NK-92 (cell line): Measurements from ENCODE around the gene F12.

Source experiments
- DNase-seq: peaks from one replicate; lab custom pipeline; 2025; ENCODE audit not compliant: unreplicated experiment; lab: John Stamatoyannopoulos, UW

F12 gene

DNA sequence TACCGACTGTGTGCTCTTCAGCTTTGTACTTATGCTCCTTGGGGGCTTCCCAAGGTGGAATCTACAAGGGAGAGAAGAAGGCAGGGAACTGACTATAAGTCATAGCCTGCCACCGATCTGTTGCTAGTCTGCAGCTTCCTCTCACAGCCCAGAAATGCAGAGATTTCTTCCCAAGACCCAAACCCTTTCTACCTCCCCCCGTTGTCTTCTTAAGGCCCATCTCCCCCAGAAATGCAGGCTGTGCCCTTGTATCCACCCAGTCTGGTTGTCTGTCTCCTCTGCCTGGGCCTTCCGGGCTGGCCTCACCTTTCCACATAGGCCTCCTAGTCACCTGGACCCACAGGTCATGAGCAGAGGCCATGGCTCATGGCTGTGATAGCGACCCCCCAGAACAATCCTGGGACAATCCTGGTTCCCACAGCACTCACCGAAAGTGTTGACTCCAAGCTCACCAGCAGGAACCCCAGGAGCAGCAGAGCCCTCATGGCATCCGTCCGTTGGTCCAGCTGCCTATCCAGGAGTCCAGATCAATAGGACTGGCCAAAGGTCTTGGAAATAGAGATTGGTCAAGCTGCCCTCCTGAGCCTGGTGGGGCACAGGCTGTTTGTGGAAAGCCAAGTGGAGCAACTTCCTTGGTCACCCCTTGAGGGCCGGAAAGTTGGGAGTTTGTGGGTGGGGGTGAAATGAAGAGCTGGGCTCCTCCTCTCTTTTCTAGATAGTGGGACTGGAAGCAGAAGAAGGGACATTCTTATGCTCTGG lies at the start of gene F12:
F12 (minus strand) TSS at position 522 of the 759 bp plus-strand sequence; CDS start at position 485, 37 bp downstream.
- no peak for DNase-seq

DNA sequence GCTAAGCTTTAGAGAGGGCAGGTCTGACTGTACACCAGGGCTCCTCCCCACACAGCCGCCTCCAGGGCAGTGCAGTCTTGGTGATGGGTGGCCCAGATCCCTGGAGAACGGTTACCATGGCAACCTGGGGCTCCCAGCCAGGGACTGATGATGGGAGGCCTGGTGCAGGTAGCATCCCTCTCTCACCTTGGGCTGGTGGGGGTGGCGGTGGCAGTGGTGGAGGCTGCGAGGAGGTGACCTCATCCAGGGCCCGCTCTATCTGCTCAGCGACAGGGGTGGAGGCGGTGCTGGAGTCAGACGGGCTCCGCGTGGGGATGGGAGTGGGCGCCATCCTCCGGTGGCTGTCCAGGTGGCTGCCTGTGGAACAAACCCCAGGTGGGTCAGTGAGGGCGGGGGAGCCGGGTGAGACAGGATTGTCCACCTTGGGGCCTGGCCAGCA lies 49.6 kb upstream of the F12 start:
- no peak for DNase-seq

DNA sequence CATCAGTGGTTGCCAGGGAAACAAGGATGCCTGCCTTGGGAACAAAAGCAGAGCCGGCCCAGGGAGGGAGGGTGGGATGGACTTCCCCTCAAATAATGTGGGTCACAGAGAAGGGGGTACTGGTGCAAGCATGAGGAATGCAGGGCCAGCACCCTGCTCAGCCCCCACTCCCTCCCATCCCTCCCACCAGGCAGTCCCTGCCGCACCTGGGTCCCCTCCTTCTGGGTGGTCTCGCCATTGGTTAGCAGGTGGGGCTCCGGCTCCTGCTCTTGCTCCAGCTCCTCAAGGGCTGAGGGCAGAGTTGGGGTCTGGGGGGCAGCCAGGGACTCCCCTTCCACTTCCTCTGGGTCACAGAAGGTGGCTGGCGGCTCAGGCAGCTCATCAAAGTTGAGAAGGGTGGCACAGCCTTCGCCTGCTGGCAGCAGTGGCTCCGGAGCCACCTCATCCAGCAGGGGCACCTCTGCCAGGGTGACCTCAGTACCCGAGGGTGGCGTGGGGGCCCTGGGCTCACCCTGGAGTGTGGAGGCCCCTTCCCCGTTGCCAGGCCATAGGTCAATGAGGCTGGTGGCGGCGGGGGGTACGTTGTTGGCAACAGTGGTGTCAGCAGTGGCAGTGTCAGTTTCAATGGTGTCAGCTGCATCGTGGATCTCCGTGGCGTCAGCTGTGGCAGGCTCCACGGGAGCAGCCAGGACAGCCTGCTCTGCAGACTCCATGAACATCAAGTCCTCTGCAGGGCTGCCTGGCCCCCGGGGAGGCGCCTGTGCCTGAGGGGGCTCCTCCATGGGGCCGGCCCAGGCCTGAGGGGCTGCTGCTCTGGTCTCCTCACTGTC lies 48.7 kb upstream of the F12 start:
- no peak for DNase-seq

DNA sequence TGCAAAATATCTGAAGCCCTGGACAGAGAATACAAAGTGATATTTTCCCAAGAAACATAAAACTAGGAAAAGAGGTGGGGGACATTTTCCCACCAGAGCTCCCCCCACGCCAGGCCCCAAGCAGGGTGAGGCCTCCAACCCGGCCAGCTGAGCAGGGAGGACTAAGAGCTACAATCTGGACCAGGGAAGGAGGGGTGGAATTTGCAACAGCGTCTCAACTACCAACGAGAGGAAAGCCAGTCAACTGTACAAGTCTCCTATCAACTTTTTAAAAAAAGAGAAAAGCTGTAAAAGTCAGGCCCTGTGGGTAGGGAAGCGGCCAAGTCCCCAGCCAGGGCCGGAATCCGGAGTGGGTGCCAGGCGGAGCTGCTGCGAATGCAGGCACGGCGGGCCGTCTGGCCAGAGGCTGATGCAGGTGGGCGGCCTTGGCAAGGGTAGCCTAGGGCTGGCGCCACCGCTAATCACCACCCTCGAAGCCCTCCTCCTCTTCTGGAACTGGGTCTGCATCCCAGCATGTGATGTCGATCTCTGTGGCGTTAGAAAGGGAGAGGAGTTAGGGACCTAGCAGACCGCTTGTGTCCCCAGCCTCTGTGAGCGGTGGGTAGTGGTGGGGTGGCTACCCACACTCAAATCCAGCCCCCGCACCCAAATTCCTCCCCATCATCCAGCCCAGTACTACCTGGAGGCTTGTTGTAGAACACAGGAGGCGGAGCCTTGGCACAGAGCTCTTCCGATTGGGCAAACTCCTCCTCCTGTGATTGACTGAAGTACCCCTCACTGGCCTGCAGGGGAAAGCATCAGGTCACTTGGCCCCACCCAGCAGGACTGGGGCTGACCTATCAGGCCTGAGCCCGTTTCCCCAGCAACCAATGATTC lies 47.9 kb upstream of the F12 start:
- no peak for DNase-seq

DNA sequence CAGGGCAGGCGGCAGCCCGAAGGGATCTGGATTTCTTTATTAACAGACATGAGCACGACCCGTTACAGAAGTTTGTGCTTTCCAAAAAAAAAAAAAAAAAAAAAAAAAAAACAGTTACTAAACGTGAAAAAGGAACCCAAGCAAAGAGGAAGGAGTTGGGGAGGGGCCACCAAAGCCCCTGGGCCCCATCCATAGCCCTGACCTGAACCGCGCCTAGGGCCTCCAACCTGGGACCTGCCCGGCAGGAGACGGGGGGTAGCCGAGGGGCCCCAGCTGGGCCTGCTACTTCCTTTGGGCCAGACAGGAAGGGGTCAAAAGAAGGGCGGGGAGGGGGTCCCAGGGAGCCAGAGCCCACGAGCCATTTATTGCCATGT lies 47.2 kb upstream of the F12 start:
- no peak for DNase-seq

DNA sequence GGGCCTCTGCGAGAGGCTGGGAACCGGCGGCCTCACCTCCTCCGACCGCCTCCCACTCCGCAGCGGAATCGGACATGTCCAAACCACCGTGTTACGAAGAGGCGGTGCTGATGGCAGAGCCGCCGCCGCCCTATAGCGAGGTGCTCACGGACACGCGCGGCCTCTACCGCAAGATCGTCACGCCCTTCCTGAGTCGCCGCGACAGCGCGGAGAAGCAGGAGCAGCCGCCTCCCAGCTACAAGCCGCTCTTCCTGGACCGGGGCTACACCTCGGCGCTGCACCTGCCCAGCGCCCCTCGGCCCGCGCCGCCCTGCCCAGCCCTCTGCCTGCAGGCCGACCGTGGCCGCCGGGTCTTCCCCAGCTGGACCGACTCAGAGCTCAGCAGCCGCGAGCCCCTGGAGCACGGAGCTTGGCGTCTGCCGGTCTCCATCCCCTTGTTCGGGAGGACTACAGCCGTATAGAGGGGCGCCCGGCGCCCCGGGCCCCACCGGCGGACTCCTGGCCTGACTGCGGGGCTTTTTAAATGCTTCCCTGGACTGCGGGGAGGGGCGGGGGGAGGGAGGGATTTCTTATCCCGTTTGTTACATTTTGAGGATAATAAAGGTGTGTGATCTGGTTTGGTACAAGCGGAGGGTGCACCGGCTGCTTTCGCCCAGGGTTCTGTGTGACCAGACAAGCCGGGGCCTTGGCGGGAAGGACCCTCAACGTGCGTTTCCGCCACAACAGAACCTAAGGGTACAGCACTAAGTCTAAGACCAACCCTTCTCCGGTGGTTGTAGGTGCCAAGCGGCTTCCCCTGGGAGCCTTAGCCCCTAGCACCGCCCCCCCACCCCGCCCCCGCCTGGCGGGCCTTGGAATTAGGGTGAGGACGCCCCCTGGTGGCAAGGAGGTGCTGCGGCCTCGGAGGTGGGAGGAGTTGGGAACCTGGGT lies 46.6 kb upstream of the F12 start:
- DNase-seq, result peak; percentile 34

DNA sequence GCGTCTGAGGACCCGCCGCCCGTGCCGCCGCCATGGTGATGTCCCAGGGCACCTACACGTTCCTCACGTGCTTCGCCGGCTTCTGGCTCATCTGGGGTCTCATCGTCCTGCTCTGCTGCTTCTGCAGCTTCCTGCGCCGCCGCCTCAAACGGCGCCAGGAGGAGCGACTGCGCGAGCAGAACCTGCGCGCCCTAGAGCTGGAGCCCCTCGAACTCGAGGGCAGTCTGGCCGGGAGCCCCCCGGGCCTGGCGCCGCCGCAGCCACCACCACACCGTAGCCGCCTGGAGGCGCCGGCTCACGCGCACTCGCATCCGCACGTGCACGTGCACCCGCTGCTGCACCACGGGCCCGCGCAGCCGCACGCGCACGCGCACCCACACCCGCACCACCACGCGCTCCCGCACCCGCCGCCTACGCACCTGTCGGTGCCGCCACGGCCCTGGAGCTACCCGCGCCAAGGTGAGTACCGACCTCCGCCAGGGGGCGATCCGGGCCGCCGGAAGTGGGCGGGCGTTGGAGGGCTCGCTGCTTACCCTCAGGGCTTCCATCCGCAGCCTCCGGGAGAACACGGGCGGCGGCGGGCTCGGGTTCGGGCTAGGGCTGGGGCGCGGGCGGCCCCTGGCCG lies 45.8 kb upstream of the F12 start:
- peak; percentile 54 for DNase-seq

DNA sequence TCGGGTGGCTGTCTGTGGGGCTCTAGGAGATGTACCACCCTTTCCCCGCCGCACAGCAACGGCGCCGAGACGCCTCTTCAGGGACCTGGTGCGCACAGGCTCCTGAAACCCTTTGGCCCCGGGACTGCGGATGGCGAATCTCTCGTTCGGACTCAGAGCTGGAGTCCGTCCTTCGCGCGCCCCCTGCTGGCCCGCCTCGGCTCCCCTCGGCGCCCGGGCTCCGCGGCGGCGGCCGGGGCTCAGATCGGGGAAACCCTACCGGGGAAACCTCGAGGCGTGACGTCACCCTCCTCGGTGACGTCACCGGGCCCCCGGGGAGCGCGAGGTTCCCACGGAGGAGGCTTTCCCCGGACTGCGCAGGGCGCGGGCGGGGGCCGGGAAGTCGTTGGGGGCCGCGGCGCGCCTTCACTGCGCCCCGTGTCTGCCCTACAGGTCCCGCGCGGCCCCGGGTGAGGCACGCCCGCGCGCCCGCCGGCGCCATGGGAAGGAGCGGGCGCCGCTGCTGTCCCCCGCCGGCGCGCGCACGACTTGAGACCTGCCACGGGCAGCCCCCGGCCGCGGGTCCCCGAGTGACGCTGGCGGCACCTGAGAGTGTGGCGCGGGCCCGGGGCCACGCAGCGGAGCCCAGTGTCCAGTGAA lies 45.2 kb upstream of the F12 start:
- DNase-seq, result peak; percentile 59

DNA sequence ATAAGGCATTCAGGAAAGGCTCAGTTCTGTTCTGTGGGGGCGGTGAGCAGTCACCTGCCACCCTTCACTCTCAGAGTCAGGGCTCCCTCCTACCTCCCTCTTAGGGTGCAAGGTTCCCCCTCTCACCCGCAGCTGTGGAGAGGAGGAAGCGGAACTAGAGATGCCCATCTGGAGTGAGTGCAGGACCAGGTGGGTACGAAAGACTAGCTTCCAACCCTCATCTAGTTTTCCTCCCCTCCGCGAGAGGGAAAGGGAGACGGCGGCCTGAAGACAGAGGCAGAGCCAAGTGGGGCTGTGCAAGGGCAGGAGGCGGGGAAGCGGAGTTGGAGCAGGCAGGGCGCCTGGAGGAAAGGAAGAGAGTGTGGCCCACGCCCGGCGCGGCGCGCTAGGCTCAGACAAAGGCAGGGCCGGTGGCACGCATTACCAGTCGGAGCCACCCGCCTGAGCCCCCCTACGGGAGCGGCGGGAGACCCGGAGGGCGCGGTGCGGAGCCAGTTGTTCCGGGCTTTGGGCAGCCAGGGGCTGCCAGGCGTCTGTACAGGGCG lies 44.6 kb upstream of the F12 start:
- no peak for DNase-seq

DNA sequence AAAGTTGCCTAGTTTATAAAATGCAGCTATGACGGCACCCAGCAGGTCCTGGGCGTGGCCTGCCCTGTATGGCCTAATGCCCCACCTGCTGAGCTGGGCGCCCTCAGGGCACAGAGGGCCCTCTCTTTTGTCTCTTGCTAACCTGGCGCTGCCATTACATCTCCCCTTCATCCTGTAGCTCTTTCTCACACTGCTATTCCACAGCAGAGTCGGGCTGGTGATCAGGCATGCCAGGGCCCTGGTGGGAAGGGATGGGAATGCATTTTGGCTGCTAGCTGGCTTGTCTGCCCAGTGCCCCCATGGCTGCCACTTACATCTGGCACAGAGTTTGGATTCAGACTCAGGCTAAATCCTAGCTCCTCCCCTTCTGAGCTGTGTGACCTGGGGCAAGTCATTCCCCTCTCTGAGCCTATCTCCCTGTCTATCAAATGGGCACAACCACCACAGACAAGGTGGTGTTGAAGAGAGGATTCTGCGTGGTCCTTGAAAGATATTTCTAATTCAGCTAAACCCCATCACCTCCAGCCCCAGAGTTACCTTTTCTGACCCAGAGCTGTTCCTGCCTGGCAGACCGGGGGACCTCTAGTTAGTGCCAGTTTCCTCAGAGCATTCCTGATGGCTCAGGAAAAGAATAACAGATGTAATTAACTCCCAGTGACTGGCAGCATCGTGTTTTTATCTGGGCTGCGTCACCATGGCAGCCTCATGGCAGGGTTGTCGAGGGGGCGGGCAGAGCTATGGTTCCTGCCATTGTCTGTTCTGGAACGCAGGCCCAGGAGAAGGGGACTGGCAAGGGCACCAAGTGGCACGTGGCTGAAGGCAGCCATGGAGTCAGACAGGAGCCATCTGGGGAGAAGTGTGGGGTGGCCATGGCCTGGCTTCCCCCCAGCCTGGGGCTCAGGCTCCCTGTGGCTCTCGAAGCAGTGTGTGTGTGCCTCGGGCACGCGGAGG lies 43.6 kb upstream of the F12 start:
- no peak for DNase-seq

DNA sequence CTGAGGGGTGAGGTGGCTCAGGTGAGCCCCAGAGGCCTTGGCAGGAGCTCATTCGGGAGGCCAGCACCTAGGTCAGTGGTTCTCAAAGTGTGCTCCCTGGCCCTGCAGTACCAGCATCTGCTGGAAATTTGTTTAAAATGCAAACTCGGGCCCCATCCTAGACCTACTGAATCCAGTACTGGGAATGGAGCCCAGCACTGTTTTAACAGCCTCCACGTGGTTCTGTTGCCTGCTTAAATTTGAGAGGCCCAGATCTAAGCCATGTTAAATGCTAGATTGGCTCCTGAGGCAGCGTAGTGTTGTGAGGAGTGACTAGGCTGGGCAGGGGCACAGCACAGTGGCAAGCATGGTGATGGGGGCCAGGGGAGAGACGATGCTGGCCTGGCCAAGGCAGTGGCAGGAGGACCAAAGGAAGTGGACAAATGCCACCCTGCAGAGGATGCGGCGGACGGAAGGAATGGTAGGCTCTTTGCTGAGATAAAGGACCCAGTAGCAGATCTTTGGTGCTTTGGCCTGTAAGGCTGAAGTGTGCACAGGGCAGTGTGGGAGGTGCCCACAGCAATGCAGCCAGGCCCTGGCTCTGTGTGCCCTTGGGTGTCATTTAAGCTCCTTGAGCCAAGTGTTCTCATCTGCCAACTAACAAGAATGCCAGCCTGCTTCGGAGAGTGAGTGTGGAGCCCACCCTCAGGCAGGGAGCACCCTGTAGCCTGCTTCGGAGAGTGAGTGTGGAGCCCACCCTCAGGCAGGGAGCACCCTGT lies 41.5 kb upstream of the F12 start:
- DNase-seq, result no peak

DNA sequence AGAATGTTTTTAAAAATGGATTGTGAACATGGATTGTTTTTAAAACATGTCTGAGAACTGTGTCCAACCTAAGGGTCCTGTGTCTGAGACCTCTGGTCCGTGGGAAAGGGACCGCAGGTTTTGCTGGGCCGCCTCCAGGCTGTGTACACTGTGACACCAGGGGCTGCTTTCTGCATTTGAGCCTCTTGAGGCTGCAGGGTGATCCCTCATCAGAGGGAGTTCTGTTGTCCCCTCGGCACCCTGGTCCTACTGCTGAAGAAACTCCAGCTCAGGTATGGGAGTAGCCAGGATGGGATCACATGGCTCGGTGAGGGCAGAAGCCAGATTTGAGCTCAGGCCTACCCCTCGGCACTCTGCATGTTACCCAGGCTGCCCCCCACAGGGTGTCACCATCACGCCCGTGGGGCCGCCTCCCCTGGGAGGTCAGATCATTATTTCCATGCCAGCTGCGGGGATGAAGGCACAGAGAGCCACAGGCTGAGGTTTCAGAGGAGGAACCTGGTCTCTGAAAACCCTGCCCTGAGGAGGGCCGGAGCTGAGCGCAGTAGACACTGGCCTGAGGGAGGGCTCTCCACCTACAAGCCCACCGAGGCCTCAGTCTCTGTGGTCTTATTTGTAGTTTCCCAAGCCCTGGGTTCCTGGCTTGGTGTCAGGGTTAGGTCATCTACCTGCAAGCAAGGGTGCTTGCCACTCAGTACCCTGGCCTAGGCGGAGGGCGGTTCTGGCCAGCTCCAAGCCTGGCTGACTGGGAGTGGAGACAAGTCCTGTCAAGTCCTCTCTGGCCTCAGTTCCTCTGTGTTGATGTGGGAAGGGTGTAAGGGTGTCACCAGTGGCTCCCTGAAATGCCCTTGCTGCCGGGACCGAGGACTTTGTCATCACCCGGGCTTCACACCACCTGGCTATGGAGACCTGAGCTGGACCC lies 40.0 kb upstream of the F12 start:
- DNase-seq, result no peak

DNA sequence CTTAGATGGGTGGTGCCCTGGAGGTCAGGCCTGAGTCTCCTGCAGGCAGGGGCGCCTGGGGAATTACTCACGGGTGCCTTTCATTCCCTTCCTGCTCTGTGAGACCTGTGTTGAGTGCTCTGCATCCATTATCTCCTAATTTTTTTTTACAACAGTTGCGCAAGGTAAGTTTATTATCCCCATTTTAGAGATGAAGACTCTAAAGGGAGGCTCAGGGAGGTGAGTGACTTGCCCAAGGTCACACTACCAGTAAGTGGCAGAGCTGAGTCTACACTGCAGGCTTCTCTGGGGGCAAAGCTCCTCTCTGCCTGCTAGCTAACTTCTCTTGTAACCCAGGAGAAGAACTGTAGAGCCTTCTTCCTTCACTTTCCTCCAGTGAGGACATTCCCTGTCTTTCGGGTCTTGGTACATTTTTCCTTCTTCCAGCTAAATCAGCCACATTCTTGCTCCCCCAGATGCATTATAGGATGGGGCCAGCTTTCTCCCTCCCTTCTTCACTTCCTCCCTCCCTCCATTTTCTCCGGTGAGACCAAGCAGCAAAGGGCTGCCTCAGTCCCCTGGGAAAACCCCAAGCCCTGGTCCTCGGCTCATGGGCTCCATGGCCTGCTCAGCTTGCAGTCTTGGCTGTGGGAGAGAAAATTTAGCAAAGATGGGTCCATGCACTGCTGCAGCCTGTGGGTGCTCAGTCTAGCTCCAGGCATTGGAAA lies 39.0 kb upstream of the F12 start:
- DNase-seq, result no peak

DNA sequence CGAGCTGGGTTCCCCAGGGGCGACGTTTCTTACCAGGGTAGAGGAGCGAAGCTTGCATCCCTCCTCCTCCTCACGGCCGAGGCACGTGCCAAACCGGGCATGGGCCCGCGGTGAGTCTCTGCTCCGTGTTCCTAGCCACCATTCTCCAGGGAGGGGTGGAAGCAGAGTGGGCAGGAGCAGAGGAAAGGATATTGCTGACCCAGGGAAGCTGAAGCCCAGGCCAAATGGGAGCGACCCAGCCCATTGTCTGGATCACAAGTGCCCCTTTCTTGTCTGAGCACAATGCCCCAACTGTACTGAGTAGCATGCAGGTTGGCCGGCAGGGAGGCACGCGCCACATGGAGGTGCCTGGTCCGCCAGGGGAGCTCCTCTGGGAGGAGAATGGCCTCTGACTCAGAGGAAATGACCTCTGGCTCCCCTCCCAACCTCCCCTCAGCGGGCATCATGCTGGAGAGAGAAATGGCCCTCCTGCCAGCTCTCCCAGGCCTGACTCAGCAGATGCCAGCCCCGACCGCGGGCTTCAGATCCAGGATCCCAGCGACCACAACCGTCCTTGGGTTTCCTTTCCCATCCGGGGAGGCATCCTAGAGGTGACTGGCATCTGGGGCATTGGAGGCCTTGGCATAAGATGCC lies 38.4 kb upstream of the F12 start:
- DNase-seq, result no peak

DNA sequence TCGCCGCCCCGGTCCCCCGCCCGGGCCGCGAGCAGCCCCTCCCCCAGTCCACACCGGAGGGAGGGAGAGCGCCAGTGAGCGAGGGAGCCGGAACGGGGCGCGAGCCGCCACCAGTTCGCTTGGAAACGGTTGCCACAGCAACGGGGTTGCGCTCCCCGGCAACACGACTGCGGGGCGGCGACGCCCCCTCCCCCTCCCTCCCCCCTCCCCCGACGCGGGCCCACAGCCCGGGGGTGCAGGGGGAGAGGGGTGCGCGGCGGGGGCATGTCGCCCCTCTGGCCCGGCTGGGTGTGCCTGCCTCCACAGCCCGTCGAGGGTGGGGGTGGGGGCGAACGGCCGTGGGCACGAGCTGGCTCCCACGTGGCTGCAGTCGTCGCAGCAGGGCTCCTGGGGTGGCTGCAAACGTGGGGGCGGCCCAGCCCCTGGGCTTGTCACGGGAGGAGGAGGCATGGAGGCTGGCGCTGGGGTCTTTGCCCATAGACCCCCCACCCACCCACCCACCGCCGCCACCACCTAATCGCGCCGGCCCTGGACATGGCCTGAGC lies 37.8 kb upstream of the F12 start:
- DNase-seq, result no peak
